Thoracic aorta (tissue), 2 donors: ENCODE data around the gene IFT122. TPM values are rescaled to one million over a fixed set of nuclear protein-coding genes. Genes with fewer than 3 reads are reported as not detected.

Experiments
- ATAC-seq: fragments of 150-250 bp; one replicate; pipeline ENCODE4 v1.8.0; 2017; ENCODE audit warnings: low read depth; ENCODE audit not compliant: insufficient number of reproducible peaks, low FRiP score
- DNase-seq: peaks from one replicate; pipeline ENCODE4 v3.0.0-alpha.2; 2020; ENCODE audit warnings: low spot score
- H3K27ac ChIP-seq, 2 donors: fragments of 200-600 bp; sonication (generic); 1 replicate in 1 of 2; 2 replicates in 1 of 2; pipeline ENCODE4 v1.5.1; 2016; ENCODE audit warnings: mild to moderate bottlenecking in 2 of 2, moderate library complexity in 2 of 2
- H3K27me3 ChIP-seq: fragments of 200-600 bp; sonication (generic); replicated peaks from 2 replicates; pipeline ENCODE4 v1.6.0; 2016; ENCODE audit warnings: mild to moderate bottlenecking; ENCODE audit not compliant: insufficient read depth
- H3K36me3 ChIP-seq: fragments of 200-600 bp; sonication (generic); one replicate; pipeline ENCODE4 v1.5.1; 2016
- H3K4me1 ChIP-seq, 2 donors: fragments of 200-600 bp; sonication (generic); 1 replicate in 1 of 2; 2 replicates in 1 of 2; pipeline versions ENCODE4 v1.5.1 to v1.6.0; 2016; ENCODE audit warnings: low read depth in 2 of 2, mild to moderate bottlenecking in 1 of 2; ENCODE audit not compliant: control insufficient read depth in 1 of 2
- H3K4me3 ChIP-seq: fragments of 200-600 bp; sonication (generic); 2 replicates; pipeline ENCODE4 v1.5.1; 2016; ENCODE audit warnings: mild to moderate bottlenecking
- H3K9me3 ChIP-seq: fragments of 200-600 bp; sonication (generic); 2 replicates; pipeline ENCODE4 v1.5.1; 2016
- total RNA-seq, 2 donors: library from RNA; depleted of rRNA; stranded (reverse); fragments of >200 nt; gene quantifications; one replicate each; pipeline versions ENCODE4 v1.1.0 to v1.2.3, GENCODE V29; 2016
- TF ChIP-seq, protein P1 (sequence below): fragments of 200-600 bp; sonication (generic); IDR thresholded peaks from one replicate; pipeline ENCODE4 v1.5.1; 2019; ENCODE audit warnings: antibody characterized with exemption

IFT122 gene
- total RNA-seq, 2 donors from 2014 or later = 50.1 to 61.9 TPM

DNA sequence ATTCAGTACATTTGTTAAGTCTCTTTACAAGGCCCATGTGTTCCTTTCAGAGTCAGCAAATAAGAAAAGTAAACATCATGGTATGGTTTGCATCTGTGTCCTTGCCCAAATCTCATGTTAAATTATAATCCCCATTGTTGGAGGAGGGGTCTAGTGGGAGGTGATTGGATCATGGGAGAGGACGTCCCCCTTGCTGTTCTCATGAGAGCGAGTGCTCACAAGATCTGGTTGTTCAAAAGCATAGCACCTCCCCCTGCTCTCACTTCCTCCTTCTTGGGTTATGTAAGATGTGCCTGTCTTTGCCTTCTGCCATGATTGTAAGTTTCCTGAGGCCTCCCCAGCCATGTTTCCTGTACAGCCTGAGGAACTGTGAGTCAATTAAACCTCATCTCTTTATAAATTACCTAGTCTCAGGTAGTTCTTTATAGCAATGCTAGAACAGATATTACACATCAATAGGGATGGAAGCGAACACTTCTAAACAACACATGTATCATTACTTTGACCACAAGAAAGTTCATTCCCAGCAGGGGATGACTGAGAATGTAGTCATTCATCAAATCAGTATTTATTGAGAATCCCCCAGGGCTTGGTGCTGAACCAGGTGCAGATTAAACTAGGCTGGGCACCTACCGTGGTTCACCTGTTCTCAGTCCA, 15.7 kb upstream of the IFT122 start:
- Histone ChIP-seq H3K4me1 (peaks cover 6 to 11% of the 10 kb centered on the region in 2 donors), H3K4me3 (no peak overlapping the region), H3K9me3 (no peaks in the 10 kb centered on the region), H3K27me3 (no peaks in the 10 kb centered on the region), H3K36me3 (no peaks in the 10 kb centered on the region), H3K27ac (no peak overlapping the region)
- no peak for ATAC-seq
- TF ChIP-seq, protein P1, sequence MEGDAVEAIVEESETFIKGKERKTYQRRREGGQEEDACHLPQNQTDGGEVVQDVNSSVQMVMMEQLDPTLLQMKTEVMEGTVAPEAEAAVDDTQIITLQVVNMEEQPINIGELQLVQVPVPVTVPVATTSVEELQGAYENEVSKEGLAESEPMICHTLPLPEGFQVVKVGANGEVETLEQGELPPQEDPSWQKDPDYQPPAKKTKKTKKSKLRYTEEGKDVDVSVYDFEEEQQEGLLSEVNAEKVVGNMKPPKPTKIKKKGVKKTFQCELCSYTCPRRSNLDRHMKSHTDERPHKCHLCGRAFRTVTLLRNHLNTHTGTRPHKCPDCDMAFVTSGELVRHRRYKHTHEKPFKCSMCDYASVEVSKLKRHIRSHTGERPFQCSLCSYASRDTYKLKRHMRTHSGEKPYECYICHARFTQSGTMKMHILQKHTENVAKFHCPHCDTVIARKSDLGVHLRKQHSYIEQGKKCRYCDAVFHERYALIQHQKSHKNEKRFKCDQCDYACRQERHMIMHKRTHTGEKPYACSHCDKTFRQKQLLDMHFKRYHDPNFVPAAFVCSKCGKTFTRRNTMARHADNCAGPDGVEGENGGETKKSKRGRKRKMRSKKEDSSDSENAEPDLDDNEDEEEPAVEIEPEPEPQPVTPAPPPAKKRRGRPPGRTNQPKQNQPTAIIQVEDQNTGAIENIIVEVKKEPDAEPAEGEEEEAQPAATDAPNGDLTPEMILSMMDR = no peak
- no peak for DNase-seq

DNA sequence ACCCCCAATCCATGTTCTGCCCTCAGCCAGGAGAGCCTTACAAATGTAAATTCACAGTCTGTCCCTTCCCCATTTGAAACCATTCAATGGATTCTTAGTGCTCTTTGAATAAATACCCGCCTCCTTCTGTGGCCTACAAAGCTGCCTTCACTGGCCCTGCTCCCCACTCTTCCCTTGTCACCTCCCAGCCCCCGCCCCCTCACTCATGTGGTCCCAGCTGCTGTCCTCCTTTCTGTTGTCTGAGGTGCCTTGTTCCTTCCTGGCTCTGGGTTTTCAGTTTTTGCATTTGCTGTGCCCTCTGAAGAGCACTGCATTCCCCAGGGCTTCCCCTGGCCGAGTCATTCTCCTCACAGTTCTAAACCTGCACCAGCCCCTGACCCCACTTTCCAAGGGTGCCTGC, 14.8 kb upstream of the IFT122 start:
- Histone ChIP-seq H3K4me1 (peaks cover 6 to 11% of the 10 kb centered on the region in 2 donors), H3K4me3 (no peak overlapping the region), H3K27me3 (no peaks in the 10 kb centered on the region), H3K9me3 (no peaks in the 10 kb centered on the region), H3K27ac (no peak overlapping the region), H3K36me3 (no peaks in the 10 kb centered on the region)
- TF ChIP-seq, protein P1 = no peak
- DNase-seq (no peak), ATAC-seq (no peak)

DNA sequence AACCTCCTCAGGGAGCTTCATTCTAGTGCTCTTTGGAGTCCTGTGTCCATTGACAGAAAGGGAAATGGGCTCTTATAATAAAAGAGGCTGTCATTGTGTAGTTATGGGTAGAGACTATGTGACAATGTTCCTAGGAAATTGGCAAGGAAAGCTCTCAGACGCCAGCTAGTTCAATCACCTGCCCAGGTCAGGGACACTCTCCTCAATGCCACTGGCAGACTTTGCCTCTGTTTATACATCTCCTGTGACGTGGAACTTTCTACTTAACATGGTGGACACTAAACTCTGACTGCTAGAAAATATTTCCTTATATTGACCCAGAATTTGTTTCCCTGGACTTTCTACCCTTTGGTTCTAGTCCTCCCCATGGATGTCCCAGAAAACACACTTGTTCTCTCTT, 14.4 kb upstream of the IFT122 start:
- Histone ChIP-seq H3K9me3 (no peaks in the 10 kb centered on the region), H3K4me3 (no peak overlapping the region), H3K27me3 (no peaks in the 10 kb centered on the region), H3K27ac (no peak overlapping the region), H3K4me1 (peaks cover 6 to 11% of the 10 kb centered on the region in 2 donors), H3K36me3 (no peaks in the 10 kb centered on the region)
- TF ChIP-seq, protein P1 = no peak
- ATAC-seq = no peak
- DNase-seq = no peak

DNA sequence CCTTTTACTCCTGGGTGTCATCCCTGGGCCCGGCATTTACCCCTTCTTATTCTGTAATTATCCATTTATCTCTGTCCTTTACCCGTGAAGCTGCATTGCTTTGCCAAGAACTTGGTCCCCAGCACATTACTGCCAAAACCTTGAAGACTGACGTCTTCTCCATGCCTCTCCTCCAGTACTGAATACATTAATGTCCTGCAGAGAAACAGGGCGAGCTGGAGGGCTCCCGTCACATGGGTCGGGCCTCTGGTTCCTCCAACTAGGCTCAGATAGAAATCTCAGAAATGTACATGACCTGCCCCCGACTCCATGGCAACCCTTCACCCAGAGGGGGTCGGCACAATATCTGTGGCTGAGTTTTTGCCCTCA, 12.0 kb upstream of the IFT122 start:
- H3K4me3 ChIP-seq = peak overlapping the region; percentile 81
- no peak overlapping the region for H3K27ac ChIP-seq
- peaks cover 6 to 11% of the 10 kb centered on the region in 2 donors for H3K4me1 ChIP-seq
- no peaks in the 10 kb centered on the region for H3K27me3 ChIP-seq
- peaks cover 17% of the 10 kb centered on the region for H3K36me3 ChIP-seq
- H3K9me3 ChIP-seq = no peaks in the 10 kb centered on the region
- ATAC-seq (no peak), DNase-seq (no peak)
- TF ChIP-seq, protein P1 = no peak

DNA sequence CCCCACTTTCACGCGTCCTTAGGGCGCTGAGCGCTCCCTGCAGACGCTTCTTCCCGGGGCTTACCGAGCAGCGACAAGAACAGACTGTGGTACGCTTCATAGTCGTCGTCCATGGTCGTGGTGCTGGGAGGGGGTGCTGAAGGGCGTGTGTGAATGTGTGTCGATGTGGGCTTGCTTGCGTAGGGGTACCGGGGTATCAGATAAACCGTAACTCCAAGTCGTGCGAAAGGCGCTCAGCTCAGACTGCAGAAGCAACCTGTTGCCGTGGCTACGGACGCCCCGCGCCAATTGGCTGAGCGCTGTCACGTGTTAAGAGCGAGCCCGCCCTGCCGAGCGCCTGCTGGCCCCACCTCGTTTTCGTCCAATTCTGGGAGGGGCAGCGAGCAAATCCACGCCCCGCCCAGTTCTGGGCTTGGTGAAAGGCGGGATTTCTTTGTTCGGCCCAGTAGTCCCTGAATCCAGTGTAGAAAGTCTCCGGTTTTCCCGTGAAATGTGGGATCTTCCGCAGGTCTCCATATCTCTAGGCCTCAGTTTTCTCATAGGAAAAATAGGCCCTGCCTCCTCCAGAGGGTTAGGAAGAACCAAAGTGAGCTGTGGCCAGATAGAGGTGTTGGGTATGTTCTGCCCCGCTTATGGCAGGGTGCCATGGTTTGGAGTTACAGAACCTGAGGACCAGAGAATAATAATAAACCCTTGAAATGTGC, 11.5 kb upstream of the IFT122 start, which contains the start of gene EFCAB12:
EFCAB12 (minus strand) TSS at position 261 of the 704 bp plus-strand sequence; CDS start at position 113, 148 bp downstream.
- Histone ChIP-seq H3K4me1 (peaks cover 6 to 11% of the 10 kb centered on the region in 2 donors), H3K4me3 (peak within 1 kb of the TSS; percentile 81), H3K36me3 (peaks cover 22% of the 10 kb centered on the region), H3K27me3 (no peaks in the 10 kb centered on the region), H3K9me3 (no peaks in the 10 kb centered on the region), H3K27ac (peak within 1 kb of the TSS; percentile 35 to 52)
- TF ChIP-seq, protein P1 = no peak
- ATAC-seq (peak; percentile 96), DNase-seq (peak; percentile 83)
